HEK293T (cell line): Measurements from ENCODE around the gene GLT8D1.

Source experiments
- CTBP1 ChIP-seq: fragments of 450-650 bp; IDR thresholded peaks from 2 replicates; pipeline ENCODE4 v1.6.1; 2016; ENCODE audit warnings: borderline replicate concordance
- ELF4 ChIP-seq: fragments of 450-650 bp; IDR thresholded peaks from 2 replicates; pipeline ENCODE4 v1.6.1; 2017; ENCODE audit warnings: antibody characterized with exemption
- HDGF ChIP-seq: fragments of 450-650 bp; IDR thresholded peaks from 2 replicates; pipeline ENCODE4 v1.6.1; 2017; ENCODE audit warnings: antibody characterized with exemption, borderline replicate concordance
- L3MBTL2 ChIP-seq: fragments of 450-650 bp; conservative IDR thresholded peaks from 2 replicates; pipeline ENCODE4 v1.6.1; 2016; ENCODE audit warnings: mild to moderate bottlenecking
- LEF1 ChIP-seq: fragments of 450-650 bp; IDR thresholded peaks from 2 replicates; pipeline ENCODE4 v1.6.1; 2017; ENCODE audit warnings: mild to moderate bottlenecking, borderline replicate concordance
- SP1 ChIP-seq: fragments of 450-650 bp; IDR thresholded peaks from 2 replicates; pipeline ENCODE4 v1.6.1; 2017

- TF ChIP-seq CTBP1 (no peak), HDGF (no peak), SP1 (no peak), L3MBTL2 (no peak), ELF4 (no peak), LEF1 (no peak)
Measured at GRCh38 chr3:52704611-52705437, 767 bp downstream of the GLT8D1 start.
